AG04450 (cell line): ENCODE results near the gene WWOX. TPM values are rescaled to one million over a fixed set of nuclear protein-coding genes. Genes with fewer than 3 reads are reported as not detected.
"Not testable (repeated sequence)": the region's sequence is repeated elsewhere in the genome, so short reads cannot be mapped to it uniquely, and the experiment has no call there.

Experiments
- CTCF ChIA-PET: fragments of 300-600, 350-600 bp; formaldehyde crosslinking; extraction: SDS; loops from one replicate; lab custom pipeline; 2022; ENCODE audit warnings: antibody characterized with exemption, inconsistent platforms; lab: Charles Lee
- POLR2A ChIA-PET: fragments of 350-600 bp; formaldehyde crosslinking; extraction: SDS; loops from one replicate; lab custom pipeline; 2021; ENCODE audit warnings: antibody characterized with exemption, inconsistent platforms; lab: Yijun Ruan, JAX
- DNase-seq: peaks from one replicate; pipeline ENCODE4 v3.0.0-alpha.2; 2011; ENCODE audit warnings: low read depth, low spot score
- H3K27ac ChIP-seq: one replicate; pipeline ENCODE4 v1.5.1; 2012; ENCODE audit warnings: low read depth, low read length, control low read depth
- H3K27me3 ChIP-seq: one replicate; pipeline ENCODE4 v1.6.0; 2012; ENCODE audit warnings: low read length; ENCODE audit not compliant: control insufficient read depth, insufficient read depth
- H3K4me3 ChIP-seq: 2 replicates; pipeline ENCODE4 v1.5.1; 2011; ENCODE audit warnings: mild to moderate bottlenecking, low read depth, low read length, control low read depth
- H3K9me3 ChIP-seq: 2 replicates; pipeline ENCODE4 v1.5.1; 2012; ENCODE audit warnings: low read length; ENCODE audit not compliant: control insufficient read depth, insufficient read depth
- polyA plus RNA-seq: library from polyadenylated mRNA; depleted of rRNA; stranded (reverse); fragments of >200 nt; gene quantifications from 2 replicates; pipeline ENCODE4 v1.2.3, GENCODE V29; 2011
- TF ChIP-seq, protein P1 (sequence below): IDR thresholded peaks from 2 replicates; pipeline ENCODE4 v1.5.1; 2011; ENCODE audit warnings: low read depth, low read length, control low read depth, inconsistent platforms

Gene WWOX
- polyA plus RNA-seq, 1 experiment = 2.1 TPM

DNA sequence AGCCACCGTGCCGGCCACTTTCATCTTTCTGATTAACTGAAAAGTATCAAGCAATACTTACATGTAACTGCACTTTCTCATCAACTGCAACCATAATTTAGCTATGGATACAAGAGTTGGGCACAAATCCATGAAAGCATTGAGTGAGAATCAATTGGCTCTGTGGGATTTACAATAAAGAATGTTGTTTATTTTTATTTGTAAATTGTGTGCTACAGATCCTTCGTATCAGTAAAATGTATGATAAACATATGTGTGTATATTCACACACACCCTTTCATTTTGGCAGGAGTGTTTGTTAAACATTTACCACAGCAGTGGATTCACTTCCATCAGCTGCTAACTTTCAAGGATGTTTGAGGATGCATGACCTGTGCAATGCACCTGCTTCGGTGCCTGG, 411.0 kb downstream of the WWOX start:
- no peak overlapping the region for H3K27ac ChIP-seq
- H3K9me3 ChIP-seq = peaks cover 42% of the 10 kb centered on the region
- DNase-seq = no peak
- no peaks in the 10 kb centered on the region for H3K27me3 ChIP-seq
- ChIA-PET POLR2A (no interaction called here), CTCF (no interaction called here)
- H3K4me3 ChIP-seq = no peak overlapping the region
- TF ChIP-seq, protein P1, sequence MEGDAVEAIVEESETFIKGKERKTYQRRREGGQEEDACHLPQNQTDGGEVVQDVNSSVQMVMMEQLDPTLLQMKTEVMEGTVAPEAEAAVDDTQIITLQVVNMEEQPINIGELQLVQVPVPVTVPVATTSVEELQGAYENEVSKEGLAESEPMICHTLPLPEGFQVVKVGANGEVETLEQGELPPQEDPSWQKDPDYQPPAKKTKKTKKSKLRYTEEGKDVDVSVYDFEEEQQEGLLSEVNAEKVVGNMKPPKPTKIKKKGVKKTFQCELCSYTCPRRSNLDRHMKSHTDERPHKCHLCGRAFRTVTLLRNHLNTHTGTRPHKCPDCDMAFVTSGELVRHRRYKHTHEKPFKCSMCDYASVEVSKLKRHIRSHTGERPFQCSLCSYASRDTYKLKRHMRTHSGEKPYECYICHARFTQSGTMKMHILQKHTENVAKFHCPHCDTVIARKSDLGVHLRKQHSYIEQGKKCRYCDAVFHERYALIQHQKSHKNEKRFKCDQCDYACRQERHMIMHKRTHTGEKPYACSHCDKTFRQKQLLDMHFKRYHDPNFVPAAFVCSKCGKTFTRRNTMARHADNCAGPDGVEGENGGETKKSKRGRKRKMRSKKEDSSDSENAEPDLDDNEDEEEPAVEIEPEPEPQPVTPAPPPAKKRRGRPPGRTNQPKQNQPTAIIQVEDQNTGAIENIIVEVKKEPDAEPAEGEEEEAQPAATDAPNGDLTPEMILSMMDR = no peak

DNA sequence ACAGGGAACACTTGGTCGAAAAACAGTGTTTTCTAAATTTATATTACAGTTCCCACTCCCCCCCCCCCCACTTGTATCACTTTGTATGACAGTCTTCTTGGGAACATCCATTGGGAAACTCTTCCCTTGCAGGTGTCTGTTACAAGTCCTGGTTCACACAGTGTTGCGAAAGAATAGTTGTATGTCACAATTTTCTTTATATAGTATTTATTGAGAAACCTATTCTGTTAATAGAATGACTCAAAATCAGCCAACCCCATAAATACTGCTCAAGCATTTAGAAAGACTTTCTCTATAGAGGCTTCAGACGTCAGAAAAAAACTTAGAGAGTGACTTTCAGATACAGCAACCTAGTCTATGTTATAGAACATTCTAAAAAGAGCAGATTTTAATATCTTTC, 414.4 kb downstream of the WWOX start:
- TF ChIP-seq, protein P1 = no peak
- peaks cover 32% of the 10 kb centered on the region for H3K9me3 ChIP-seq
- no peak for DNase-seq
- ChIA-PET CTCF (no interaction called here), POLR2A (no interaction called here)
- H3K4me3 ChIP-seq = no peak overlapping the region
- no peak overlapping the region for H3K27ac ChIP-seq
- no peaks in the 10 kb centered on the region for H3K27me3 ChIP-seq

DNA sequence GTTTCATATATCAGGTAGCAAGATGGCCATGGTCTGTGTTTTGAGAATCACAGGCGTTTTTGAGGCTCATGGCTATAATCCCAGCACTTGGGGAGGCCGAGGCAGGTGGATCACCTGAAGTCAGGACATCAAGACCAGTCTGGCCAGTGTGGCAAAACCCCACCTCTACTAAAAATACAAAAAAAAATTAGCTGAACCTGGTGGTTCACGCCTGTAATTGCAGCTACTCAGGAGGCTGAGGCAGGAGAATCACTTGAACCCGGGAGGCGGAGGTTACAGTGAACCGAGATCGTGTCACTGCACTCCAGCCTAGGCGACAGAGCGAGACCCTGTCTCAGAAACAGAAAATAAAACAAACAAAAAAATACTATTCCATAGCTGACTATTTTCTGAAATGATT, 415.4 kb downstream of the WWOX start:
- CTCF ChIA-PET, POLR2A ChIA-PET, H3K27ac ChIP-seq, H3K4me3 ChIP-seq, DNase-seq, H3K27me3 ChIP-seq: not testable (repeated sequence)
- peaks cover 31% of the 10 kb centered on the region for H3K9me3 ChIP-seq

DNA sequence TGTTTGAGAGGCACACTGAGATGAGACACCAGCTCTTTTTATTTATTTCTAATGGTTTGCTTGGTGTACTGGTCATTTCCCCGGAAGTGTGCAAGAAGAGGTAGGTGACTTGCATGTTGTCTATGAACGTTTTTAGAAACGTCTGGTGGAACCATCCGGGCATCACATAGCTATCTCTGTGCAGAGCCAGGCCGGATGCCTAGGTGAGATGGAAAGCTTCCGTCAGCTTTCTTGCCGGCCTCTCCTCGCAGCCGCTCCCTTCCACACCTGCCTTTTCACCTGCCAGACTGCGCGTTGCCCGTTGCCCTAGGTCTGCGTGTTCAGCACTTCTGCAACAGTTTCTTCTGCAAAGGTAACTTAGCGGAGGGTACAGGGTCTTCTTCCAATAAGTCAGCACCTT, 416.0 kb downstream of the WWOX start:
- Histone ChIP-seq H3K4me3 (no peak overlapping the region), H3K27ac (no peak overlapping the region), H3K9me3 (peaks cover 33% of the 10 kb centered on the region), H3K27me3 (no peaks in the 10 kb centered on the region)
- TF ChIP-seq, protein P1 = no peak
- CTCF ChIA-PET = no interaction called here
- POLR2A ChIA-PET = no interaction called here
- DNase-seq = no peak

DNA sequence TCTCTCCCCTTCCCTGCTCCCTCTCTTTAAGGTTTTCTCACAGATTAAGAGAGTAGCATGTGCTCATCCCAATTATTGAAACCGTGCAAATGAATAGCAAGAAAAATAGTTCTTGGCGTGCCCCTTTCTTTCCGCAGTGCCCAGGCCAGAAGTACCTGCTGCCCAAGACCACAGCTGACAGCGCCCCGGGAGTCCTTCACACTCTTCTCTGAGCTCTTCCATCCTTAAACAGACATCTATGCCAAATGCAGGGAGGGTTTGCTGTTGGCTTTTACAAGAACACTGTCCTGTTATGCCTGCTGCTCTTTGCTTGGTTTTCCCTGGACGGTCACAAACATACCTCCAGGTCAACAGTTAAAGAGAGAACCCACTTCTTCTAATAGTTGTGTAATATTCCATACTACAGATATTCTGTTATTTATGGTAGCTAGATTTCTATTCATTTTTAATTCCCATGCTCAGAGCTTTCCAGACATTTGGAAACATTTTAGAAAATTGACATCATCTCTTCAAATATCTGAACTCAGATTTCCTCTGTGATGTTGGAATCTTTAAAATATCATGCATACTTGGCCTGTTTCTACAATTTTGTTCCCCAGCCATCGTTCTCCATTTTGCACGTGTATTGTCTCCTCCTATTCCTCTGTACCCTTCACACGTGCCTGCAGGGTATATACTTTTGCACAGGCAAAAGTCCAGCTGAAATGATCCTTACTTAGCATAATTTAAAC, 416.7 kb downstream of the WWOX start:
- TF ChIP-seq, protein P1 = no peak
- CTCF ChIA-PET = no interaction called here
- no peak for DNase-seq
- Histone ChIP-seq H3K27me3 (no peaks in the 10 kb centered on the region), H3K4me3 (no peak overlapping the region), H3K9me3 (peaks cover 34% of the 10 kb centered on the region), H3K27ac (no peak overlapping the region)
- POLR2A ChIA-PET = no interaction called here
